ENCODE results near the gene RNPC3.
"Not testable (repeated sequence)": the region's sequence is repeated elsewhere in the genome, so short reads cannot be mapped to it uniquely, and the experiment has no call there.

The RNPC3 gene

DNA sequence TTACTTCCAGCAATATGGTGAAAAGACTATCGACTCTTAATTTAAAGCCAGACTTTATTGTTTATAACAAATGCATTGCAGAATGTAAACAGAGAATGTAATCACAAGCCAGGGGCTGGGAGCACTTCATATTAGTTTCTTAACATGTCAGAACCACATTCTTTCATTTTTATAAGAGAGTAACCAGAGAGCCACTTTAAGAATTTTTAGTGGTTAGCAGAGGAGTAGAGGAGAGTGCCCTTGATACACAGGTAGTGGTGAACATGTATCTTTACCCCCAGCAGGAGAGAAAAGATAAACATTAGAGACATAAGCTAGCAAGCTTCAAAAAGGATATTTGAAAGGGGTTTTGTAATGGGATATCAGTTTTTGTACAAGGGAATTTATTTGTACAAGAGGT lies 57.0 kb downstream of the RNPC3 start:
- Histone ChIP-seq H3K4me3 (no peak overlapping the region), H3K27ac (no peak overlapping the region)
- TF ChIP-seq, protein P1, sequence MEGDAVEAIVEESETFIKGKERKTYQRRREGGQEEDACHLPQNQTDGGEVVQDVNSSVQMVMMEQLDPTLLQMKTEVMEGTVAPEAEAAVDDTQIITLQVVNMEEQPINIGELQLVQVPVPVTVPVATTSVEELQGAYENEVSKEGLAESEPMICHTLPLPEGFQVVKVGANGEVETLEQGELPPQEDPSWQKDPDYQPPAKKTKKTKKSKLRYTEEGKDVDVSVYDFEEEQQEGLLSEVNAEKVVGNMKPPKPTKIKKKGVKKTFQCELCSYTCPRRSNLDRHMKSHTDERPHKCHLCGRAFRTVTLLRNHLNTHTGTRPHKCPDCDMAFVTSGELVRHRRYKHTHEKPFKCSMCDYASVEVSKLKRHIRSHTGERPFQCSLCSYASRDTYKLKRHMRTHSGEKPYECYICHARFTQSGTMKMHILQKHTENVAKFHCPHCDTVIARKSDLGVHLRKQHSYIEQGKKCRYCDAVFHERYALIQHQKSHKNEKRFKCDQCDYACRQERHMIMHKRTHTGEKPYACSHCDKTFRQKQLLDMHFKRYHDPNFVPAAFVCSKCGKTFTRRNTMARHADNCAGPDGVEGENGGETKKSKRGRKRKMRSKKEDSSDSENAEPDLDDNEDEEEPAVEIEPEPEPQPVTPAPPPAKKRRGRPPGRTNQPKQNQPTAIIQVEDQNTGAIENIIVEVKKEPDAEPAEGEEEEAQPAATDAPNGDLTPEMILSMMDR (IDR thresholded peaks at IDR 0.05): no peak
- DNase-seq (ENCODE audit: low spot score): no peak

DNA sequence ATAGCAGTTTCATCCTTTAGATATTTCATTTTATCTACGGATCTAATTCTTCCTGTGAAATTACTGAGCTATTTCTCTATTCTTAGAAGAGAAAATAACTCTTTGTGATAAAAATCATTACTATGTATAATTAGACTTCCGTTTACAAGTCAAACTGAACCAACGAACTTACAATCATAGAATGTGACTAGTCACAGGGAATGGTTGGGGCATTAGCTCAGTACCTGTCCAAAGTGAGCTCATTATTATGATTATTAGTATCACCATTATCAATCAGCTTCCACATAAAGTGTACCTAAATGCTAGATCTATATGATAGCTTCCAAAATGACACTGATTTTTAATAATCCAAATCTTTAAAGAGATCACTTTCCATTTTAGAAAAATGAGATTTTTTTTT lies 58.4 kb downstream of the RNPC3 start:
- DNase-seq (ENCODE audit: low spot score): no peak
- H3K4me3 ChIP-seq: no peak overlapping the region
- TF ChIP-seq, protein P1 (IDR thresholded peaks at IDR 0.05): no peak
- no peak overlapping the region for H3K27ac ChIP-seq

DNA sequence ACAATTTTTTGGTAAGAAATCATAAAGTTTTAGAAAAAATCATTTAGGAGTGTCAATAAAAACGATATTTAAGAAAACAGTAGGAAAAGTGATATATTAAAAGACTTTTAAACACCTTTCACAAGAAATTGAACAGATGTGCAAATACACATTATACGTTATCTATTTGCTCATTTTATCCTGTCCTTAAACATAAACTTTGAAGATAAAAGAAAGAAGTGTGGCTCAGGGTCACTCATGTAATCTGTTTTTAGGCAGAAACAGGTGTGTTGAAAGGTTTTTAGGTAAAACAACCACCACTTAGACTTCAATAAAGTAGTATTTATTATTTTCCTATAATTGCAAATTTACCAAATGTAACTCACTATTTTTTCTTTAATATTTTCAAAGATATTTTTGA lies 59.0 kb downstream of the RNPC3 start:
- Histone ChIP-seq H3K27ac (no peak overlapping the region), H3K4me3 (no peak overlapping the region)
- DNase-seq (ENCODE audit: low spot score): no peak
- TF ChIP-seq, protein P1 (IDR thresholded peaks at IDR 0.05): no peak

DNA sequence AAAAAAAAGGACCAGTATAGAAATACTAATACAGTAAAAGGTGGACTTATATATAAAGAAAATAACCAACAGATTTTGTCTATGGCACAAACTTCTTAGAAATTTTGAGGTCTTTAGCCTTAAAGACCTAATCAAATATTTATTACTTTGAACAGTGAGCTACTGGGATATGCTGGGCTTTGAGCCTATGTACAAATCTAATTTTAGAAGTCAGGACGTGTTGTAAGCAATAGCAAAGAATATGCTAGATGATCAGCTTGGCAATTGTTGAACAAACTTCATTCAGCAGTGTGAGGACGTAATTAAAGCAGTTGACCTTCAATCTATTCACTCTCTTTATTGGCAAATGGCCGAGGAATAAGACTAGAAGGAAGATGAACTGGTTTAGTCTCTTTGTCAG lies 77.2 kb downstream of the RNPC3 start:
- not testable (repeated sequence) for DNase-seq (ENCODE audit: low spot score); H3K27ac ChIP-seq; H3K4me3 ChIP-seq

Data from coronary artery (tissue), 2 donors.